Fibroblast of skin of scalp (primary cell): ENCODE measurements around the gene ADGRL1.
A peak's percentile ranks its signal among the peaks of the same experiment; 100 is the strongest.

Source experiments
- DNase-seq: peaks from one replicate; pipeline ENCODE4 v3.0.0-alpha.2; 2013

Gene ADGRL1

GRCh38 chr19:14138576-14139265, 67.2 kb downstream of the ADGRL1 start:
- no peak for DNase-seq

- DNase-seq = peak; percentile 100
These were observed 69.3 kb downstream of the ADGRL1 start, which contains the start of gene ASF1B for GRCh38 chr19:14136509-14137281. Gene ASF1B (minus strand): TSS chr19:14136589. CDS start chr19:14136456, 133 bp downstream.

- DNase-seq = no peak
These were observed 69.9 kb downstream of the ADGRL1 start for GRCh38 chr19:14135985-14136508.

GRCh38 chr19:14135355-14135754, 70.6 kb downstream of the ADGRL1 start:
- DNase-seq = no peak

GRCh38 chr19:14127929-14128509, 78.0 kb downstream of the ADGRL1 start:
- DNase-seq = no peak

- DNase-seq = no peak
These were observed 78.8 kb downstream of the ADGRL1 start for GRCh38 chr19:14127176-14127575.

- DNase-seq = no peak
These were observed 83.0 kb downstream of the ADGRL1 start for GRCh38 chr19:14122924-14123323.

GRCh38 chr19:14120497-14120780, 85.5 kb downstream of the ADGRL1 start:
- no peak for DNase-seq

GRCh38 chr19:14119644-14120496, 86.1 kb downstream of the ADGRL1 start:
- DNase-seq = no peak

GRCh38 chr19:14119146-14119545, 86.8 kb downstream of the ADGRL1 start:
- no peak for DNase-seq

- DNase-seq = peak; percentile 56
These were observed 87.6 kb downstream of the ADGRL1 start for GRCh38 chr19:14118165-14119051.

GRCh38 chr19:14117668-14118164, 88.3 kb downstream of the ADGRL1 start, which contains the start of gene PRKACA:
Gene PRKACA (minus strand): TSS chr19:14117762. CDS start chr19:14117547, 215 bp downstream.
- DNase-seq = peak; percentile 99

GRCh38 chr19:14116918-14117578, 88.9 kb downstream of the ADGRL1 start:
- DNase-seq = no peak

- no peak for DNase-seq
These were observed 89.4 kb downstream of the ADGRL1 start for GRCh38 chr19:14116525-14116917.

- no peak for DNase-seq
These were observed 90.2 kb downstream of the ADGRL1 start for GRCh38 chr19:14115756-14116155.

- no peak for DNase-seq
These were observed 91.1 kb downstream of the ADGRL1 start for GRCh38 chr19:14114854-14115253.

- no peak for DNase-seq
These were observed 91.5 kb downstream of the ADGRL1 start for GRCh38 chr19:14114439-14114838.

- DNase-seq = no peak
These were observed 92.1 kb downstream of the ADGRL1 start for GRCh38 chr19:14113762-14114414.

GRCh38 chr19:14112809-14113385, 93.1 kb downstream of the ADGRL1 start:
- DNase-seq = no peak
